IMR-90 (cell line): Measurements from ENCODE around the gene AKAP6. TPM values are rescaled to one million over a fixed set of nuclear protein-coding genes. Genes with fewer than 3 reads are reported as not detected.

Experiments used
- ATAC-seq: fragments of 200-7000 bp; cut with Tn5 transposase; 2 replicates; pipeline ENCODE4 v1.9.1; 2020; ENCODE audit warnings: low read depth, mild to moderate bottlenecking, moderate library complexity
- BruUV-seq: library from RNA; stranded (reverse); fragments of 400-500 nt; replicated peaks from 2 replicates; lab custom pipeline; 2021; lab: Mats Ljungman, UMichigan
- CTCF ChIA-PET: fragments of 300-600 bp; formaldehyde crosslinking; extraction: SDS; loops from one replicate; lab custom pipeline; 2021; ENCODE audit warnings: antibody characterized with exemption; lab: Yijun Ruan, JAX
- POLR2A ChIA-PET: fragments of 300-600 bp; sonication (Branson Sonifier 250); formaldehyde crosslinking; loops from one replicate; lab custom pipeline; 2022; ENCODE audit warnings: antibody characterized with exemption; ENCODE audit not compliant: unreplicated experiment; lab: Charles Lee
- DNase-seq: peaks from one replicate; pipeline ENCODE4 v3.0.0; 2013
- H2AFZ ChIP-seq: replicated peaks from 2 replicates; pipeline ENCODE3; 2013; ENCODE audit warnings: low read length, mild to moderate bottlenecking; ENCODE audit not compliant: poor library complexity
- H2AK5ac ChIP-seq: 2 replicates; pipeline ENCODE4 v1.6.1; 2013; ENCODE audit warnings: low read depth, low read length, inconsistent platforms
- H2AK9ac ChIP-seq: replicated peaks from 2 replicates; pipeline ENCODE3; 2013; ENCODE audit warnings: mild to moderate bottlenecking, low read depth, low read length, moderate library complexity; ENCODE audit not compliant: poor library complexity
- H2BK120ac ChIP-seq: 2 replicates; pipeline ENCODE4 v1.6.1; 2013; ENCODE audit warnings: low read depth, low read length, inconsistent platforms
- H2BK15ac ChIP-seq: 3 replicates; pipeline ENCODE4 v1.6.1; 2013; ENCODE audit warnings: low read depth, low read length, inconsistent platforms
- H2BK20ac ChIP-seq: 2 replicates; pipeline ENCODE4 v1.6.1; 2013; ENCODE audit warnings: low read depth, mild to moderate bottlenecking, inconsistent platforms, low read length, moderate library complexity
- H2BK5ac ChIP-seq: 2 replicates; pipeline ENCODE4 v1.6.1; 2013; ENCODE audit warnings: mild to moderate bottlenecking, low read depth, low read length, inconsistent platforms; ENCODE audit not compliant: poor library complexity, severe bottlenecking
- H3K14ac ChIP-seq: replicated peaks from 2 replicates; pipeline ENCODE4 v1.6.1; 2013; ENCODE audit warnings: low read depth, low read length, inconsistent platforms
- H3K18ac ChIP-seq: 2 replicates; pipeline ENCODE4 v1.6.1; 2013; ENCODE audit warnings: low read depth, low read length, control low read depth
- H3K23ac ChIP-seq: 2 replicates; pipeline ENCODE4 v1.6.1; 2013; ENCODE audit warnings: low read depth, low read length, inconsistent platforms
- H3K27ac ChIP-seq: 2 replicates; pipeline ENCODE4 v1.5.1; 2013; ENCODE audit warnings: mild to moderate bottlenecking, control low read depth, low read length; ENCODE audit not compliant: insufficient read depth
- H3K27me3 ChIP-seq: 2 replicates; pipeline ENCODE4 v1.6.1; 2013; ENCODE audit warnings: low read length; ENCODE audit not compliant: control insufficient read depth, insufficient read depth
- H3K36me3 ChIP-seq: 2 replicates; pipeline ENCODE4 v1.6.1; 2013; ENCODE audit warnings: low read length, mixed read lengths; ENCODE audit not compliant: control insufficient read depth, insufficient read depth
- H3K4ac ChIP-seq: 2 replicates; pipeline ENCODE4 v1.6.1; 2013; ENCODE audit warnings: low read depth, low read length, inconsistent platforms
- H3K4me1 ChIP-seq: 2 replicates; pipeline ENCODE4 v1.6.1; 2013; ENCODE audit warnings: low read length, mixed read lengths; ENCODE audit not compliant: control insufficient read depth, insufficient read depth
- H3K4me2 ChIP-seq: 2 replicates; pipeline ENCODE4 v1.6.1; 2013; ENCODE audit warnings: low read depth, mild to moderate bottlenecking, control low read depth, low read length, moderate library complexity
- H3K4me3 ChIP-seq: 2 replicates; pipeline ENCODE4 v1.5.1; 2013; ENCODE audit warnings: low read depth, mild to moderate bottlenecking, control low read depth, low read length, moderate library complexity; ENCODE audit not compliant: insufficient read depth
- H3K56ac ChIP-seq: 2 replicates; pipeline ENCODE4 v1.6.1; 2013; ENCODE audit warnings: low read length, inconsistent platforms; ENCODE audit not compliant: insufficient read depth; ENCODE audit errors: extremely low read depth
- H3K79me1 ChIP-seq, 2 experiments: 2 replicates each; pipeline ENCODE4 v1.6.1; 2013; ENCODE audit warnings: low read length in 2 of 2, inconsistent platforms in 1 of 2, low read depth in 1 of 2
- H3K9ac ChIP-seq: 2 replicates; pipeline ENCODE4 v1.6.1; 2013; ENCODE audit warnings: low read depth, low read length, control low read depth
- H3K9me1 ChIP-seq: 2 replicates; pipeline ENCODE4 v1.6.1; 2013; ENCODE audit warnings: low read length, inconsistent platforms; ENCODE audit not compliant: insufficient read depth
- H3K9me3 ChIP-seq: 2 replicates; pipeline ENCODE4 v1.6.1; 2013; ENCODE audit warnings: low read length; ENCODE audit not compliant: control insufficient read depth, insufficient read depth
- H4K20me1 ChIP-seq: 2 replicates; pipeline ENCODE4 v1.6.1; 2013; ENCODE audit warnings: low read length, inconsistent platforms; ENCODE audit not compliant: insufficient read depth
- H4K5ac ChIP-seq: 2 replicates; pipeline ENCODE4 v1.6.1; 2013; ENCODE audit warnings: mild to moderate bottlenecking, low read depth, low read length, control low read depth
- H4K8ac ChIP-seq, 2 experiments: 2 replicates each; pipeline ENCODE4 v1.6.1; 2013; ENCODE audit warnings: low read depth in 2 of 2, low read length in 2 of 2, control low read depth in 1 of 2, inconsistent platforms in 1 of 2
- H4K91ac ChIP-seq: 2 replicates; pipeline ENCODE4 v1.6.1; 2013; ENCODE audit warnings: low read depth, low read length, inconsistent platforms; ENCODE audit not compliant: insufficient read depth
- FOS ChIP-seq: fragments of 150-350 bp; IDR thresholded peaks from 2 replicates; pipeline ENCODE4 v1.6.1; 2016; ENCODE audit warnings: low read depth, low read length
- MAZ ChIP-seq: IDR thresholded peaks from 2 replicates; pipeline ENCODE4 v1.6.1; 2012; ENCODE audit warnings: low read depth, mild to moderate bottlenecking, low read length, improper control_type of control experiment, moderate library complexity, borderline replicate concordance
- RCOR1 ChIP-seq: IDR thresholded peaks from 2 replicates; pipeline ENCODE4 v1.6.1; 2012; ENCODE audit warnings: mild to moderate bottlenecking, low read length, improper control_type of control experiment; ENCODE audit not compliant: insufficient replicate concordance
- RFX5 ChIP-seq: IDR thresholded peaks from 2 replicates; pipeline ENCODE4 v1.8.0; 2012; ENCODE audit warnings: low read depth, mild to moderate bottlenecking, low read length, moderate library complexity
- WGBS, 2 experiments: methylation state at CpG; one replicate each; pipeline versions ENCODE4 v1.1.5 to v1.1.7; 2013; ENCODE audit warnings: missing lambda C conversion rate in 2 of 2; ENCODE audit not compliant: insufficient read length in 1 of 2; ENCODE audit errors: extremely low coverage in 2 of 2; 5-methylcytosine and 5-hydroxymethylcytosine counted together
- dilution Hi-C: fragments of 300-500 bp; cut with HindIII; formaldehyde crosslinking; loops from one replicate; pipeline ENCODE4 v1.14.3; 2018; ENCODE audit warnings: low sequenced_read_pairs; ENCODE audit not compliant: unreplicated experiment
- in situ Hi-C: fragments of 300-500 bp; cut with MboI; formaldehyde crosslinking; loops from 3 replicates; pipeline ENCODE4 v1.14.3; 2019; ENCODE audit warnings: low sequenced_read_pairs, inconsistent platforms, mixed read lengths
- intact Hi-C: fragments of 100-400 bp; cut with micrococcal nuclease; formaldehyde crosslinking; loops from 2 replicates; pipeline ENCODE4 v1.10.0; 2022
- polyA plus RNA-seq, 3 experiments: library from polyadenylated mRNA; depleted of rRNA; stranded (reverse); fragments of >200 nt; gene quantifications; 2 replicates each; pipeline ENCODE4 v1.2.3, GENCODE V29; 2012; ENCODE audit warnings: low replicate concordance in 1 of 3
- total RNA-seq: library from RNA; depleted of rRNA; stranded (reverse); fragments of >200 nt; gene quantifications from 2 replicates; pipeline ENCODE4 v1.2.3, GENCODE V29; 2012

The AKAP6 gene
- total and polyA plus RNA-seq, 2 of the 4 experiments (the other 2 are of a cell fraction): 0.22 to 1.6 TPM

- no peak overlapping the region for H4K91ac ChIP-seq
- no TSS peak for BruUV-seq
- no peak for ATAC-seq
- H3K27me3 ChIP-seq: no peaks in the 10 kb centered on the region
- DNase-seq: no peak
- no CpG with 5 or more reads among the region's 1 CpG for WGBS, 2 experiments
- H3K56ac ChIP-seq: no peak overlapping the region
- no peak overlapping the region for H4K5ac ChIP-seq
- no peaks in the 10 kb centered on the region for H3K79me1 ChIP-seq
- no peak overlapping the region for H3K23ac ChIP-seq
- H2AFZ ChIP-seq: no peak overlapping the region
- dilution Hi-C loops: no loop called here
- TF ChIP-seq RCOR1 (no peak), FOS (no peak), RFX5 (no peak), MAZ (no peak)
- intact Hi-C loops: no loop called here
- H4K20me1 ChIP-seq: no peaks in the 10 kb centered on the region
- H2AK9ac ChIP-seq: no peak overlapping the region
- H3K9me3 ChIP-seq: no peaks in the 10 kb centered on the region
- no peaks in the 10 kb centered on the region for H3K4me1 ChIP-seq
- no peaks in the 10 kb centered on the region for H3K36me3 ChIP-seq
- H4K8ac ChIP-seq: no peak overlapping the region
- H2BK15ac ChIP-seq: no peak overlapping the region
- no peak overlapping the region for H3K14ac ChIP-seq
- ChIA-PET POLR2A (no interaction called here), CTCF (no interaction called here)
- no peak overlapping the region for H3K9ac ChIP-seq
- no peak overlapping the region for H2BK120ac ChIP-seq
- no peak overlapping the region for H3K27ac ChIP-seq
- H3K4ac ChIP-seq: no peak overlapping the region
- no peak overlapping the region for H2BK5ac ChIP-seq
- H3K18ac ChIP-seq: no peak overlapping the region
- H3K9me1 ChIP-seq: no peaks in the 10 kb centered on the region
- in situ Hi-C loops: no loop called here
- no peak overlapping the region for H2BK20ac ChIP-seq
- H2AK5ac ChIP-seq: no peak overlapping the region
- no peak overlapping the region for H3K4me2 ChIP-seq
- H3K4me3 ChIP-seq: no peak overlapping the region
Measured at GRCh38 chr14:32763673-32764072, 434.6 kb downstream of the AKAP6 start.
